ENCODE results near the gene CATSPER1. TPM values are rescaled to one million over a fixed set of nuclear protein-coding genes. Genes with fewer than 3 reads are reported as not detected.

The CATSPER1 gene
- total RNA-seq, 4 donors from 2014 or later, result 0.52 TPM; not detected in 3

GRCh38 chr11:66006891-66007176 is 19.4 kb downstream of the CATSPER1 start:
- Histone ChIP-seq H3K27me3 (peaks cover 0 to 5% (median 4%) of the 10 kb centered on the region in 4 donors), H3K27ac (replicated peaks in 1 of 4) (no peak overlapping the region), H3K9me3 (no peaks in the 10 kb centered on the region), H3K36me3 (peaks cover 0 to 28% (median 27%) of the 10 kb centered on the region in 4 donors), H3K4me1 (peaks cover 12 to 21% (median 15%) of the 10 kb centered on the region in 4 donors), H3K4me3 (no peak overlapping the region)
- intact Hi-C loops (cut with DNase I), result no loop called here
- no peak for DNase-seq (ENCODE audit: extremely low spot score)
- 84% methylated on average over 4 of the region's 4 CpGs for WGBS
- TF ChIP-seq POLR2AphosphoS5 (IDR thresholded peaks at IDR 0.05), result no peak
- TF ChIP-seq EP300 (IDR thresholded peaks at IDR 0.05), result no peak
- no peak for TF ChIP-seq POLR2A (IDR thresholded peaks at IDR 0.05; ENCODE audit: low read depth)
- TF ChIP-seq, protein P1, sequence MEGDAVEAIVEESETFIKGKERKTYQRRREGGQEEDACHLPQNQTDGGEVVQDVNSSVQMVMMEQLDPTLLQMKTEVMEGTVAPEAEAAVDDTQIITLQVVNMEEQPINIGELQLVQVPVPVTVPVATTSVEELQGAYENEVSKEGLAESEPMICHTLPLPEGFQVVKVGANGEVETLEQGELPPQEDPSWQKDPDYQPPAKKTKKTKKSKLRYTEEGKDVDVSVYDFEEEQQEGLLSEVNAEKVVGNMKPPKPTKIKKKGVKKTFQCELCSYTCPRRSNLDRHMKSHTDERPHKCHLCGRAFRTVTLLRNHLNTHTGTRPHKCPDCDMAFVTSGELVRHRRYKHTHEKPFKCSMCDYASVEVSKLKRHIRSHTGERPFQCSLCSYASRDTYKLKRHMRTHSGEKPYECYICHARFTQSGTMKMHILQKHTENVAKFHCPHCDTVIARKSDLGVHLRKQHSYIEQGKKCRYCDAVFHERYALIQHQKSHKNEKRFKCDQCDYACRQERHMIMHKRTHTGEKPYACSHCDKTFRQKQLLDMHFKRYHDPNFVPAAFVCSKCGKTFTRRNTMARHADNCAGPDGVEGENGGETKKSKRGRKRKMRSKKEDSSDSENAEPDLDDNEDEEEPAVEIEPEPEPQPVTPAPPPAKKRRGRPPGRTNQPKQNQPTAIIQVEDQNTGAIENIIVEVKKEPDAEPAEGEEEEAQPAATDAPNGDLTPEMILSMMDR (IDR thresholded peaks at IDR 0.05), result no peak

DNA sequence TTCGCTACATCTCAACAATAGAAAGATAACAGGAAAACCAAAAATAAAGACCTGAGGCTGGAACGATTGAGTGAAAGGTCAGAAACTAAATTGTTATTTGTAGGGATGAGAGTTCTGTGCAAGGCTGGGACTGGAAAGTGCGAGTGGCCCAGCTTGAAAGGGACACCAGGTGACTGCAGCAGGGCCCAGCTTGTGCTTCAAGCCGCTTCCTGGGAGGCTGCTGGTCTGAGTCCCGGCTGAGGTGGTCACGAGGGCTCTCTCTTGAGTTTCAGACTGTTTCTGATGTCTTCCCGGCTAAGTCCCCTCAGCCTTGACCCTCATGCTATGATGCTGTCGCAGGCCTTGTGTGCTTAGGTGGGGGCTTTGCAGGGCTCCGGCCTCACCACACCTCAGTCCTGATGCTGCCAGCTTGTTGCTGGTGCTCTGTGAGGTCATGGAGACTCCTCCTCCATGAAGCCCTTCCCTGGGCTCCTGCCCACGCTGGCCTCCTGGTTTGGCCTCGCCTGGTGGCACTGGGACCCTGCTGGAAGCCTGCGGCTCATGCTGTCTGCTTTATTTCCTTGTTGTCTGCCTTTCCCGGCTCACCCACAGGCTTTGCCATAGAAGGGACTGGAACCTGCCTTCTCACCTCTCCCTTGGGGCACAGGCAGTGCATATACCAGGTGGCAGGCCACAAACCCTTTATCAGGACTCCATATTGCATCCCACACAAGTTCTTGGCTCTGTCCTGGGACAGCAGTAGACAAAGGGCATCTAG is 20.0 kb downstream of the CATSPER1 start:
- no peak overlapping the region for H3K27ac ChIP-seq (replicated peaks in 1 of 4)
- no peaks in the 10 kb centered on the region for H3K9me3 ChIP-seq
- TF ChIP-seq POLR2AphosphoS5 (IDR thresholded peaks at IDR 0.05), result no peak
- no peak for TF ChIP-seq EP300 (IDR thresholded peaks at IDR 0.05)
- TF ChIP-seq, protein P1 (IDR thresholded peaks at IDR 0.05), result no peak
- TF ChIP-seq POLR2A (IDR thresholded peaks at IDR 0.05; ENCODE audit: low read depth), result no peak
- no peak for DNase-seq (ENCODE audit: extremely low spot score)
- H3K4me1 ChIP-seq, result peaks cover 8 to 20% (median 11%) of the 10 kb centered on the region in 4 donors
- peaks cover 0 to 28% (median 27%) of the 10 kb centered on the region in 4 donors for H3K36me3 ChIP-seq
- no peak overlapping the region for H3K4me3 ChIP-seq
- WGBS, result 76% methylated on average over 10 of the region's 13 CpGs
- H3K27me3 ChIP-seq, result peaks cover 0 to under 1% (median 0%) of the 10 kb centered on the region in 4 donors
- intact Hi-C loops (cut with DNase I), result no loop called here

DNA sequence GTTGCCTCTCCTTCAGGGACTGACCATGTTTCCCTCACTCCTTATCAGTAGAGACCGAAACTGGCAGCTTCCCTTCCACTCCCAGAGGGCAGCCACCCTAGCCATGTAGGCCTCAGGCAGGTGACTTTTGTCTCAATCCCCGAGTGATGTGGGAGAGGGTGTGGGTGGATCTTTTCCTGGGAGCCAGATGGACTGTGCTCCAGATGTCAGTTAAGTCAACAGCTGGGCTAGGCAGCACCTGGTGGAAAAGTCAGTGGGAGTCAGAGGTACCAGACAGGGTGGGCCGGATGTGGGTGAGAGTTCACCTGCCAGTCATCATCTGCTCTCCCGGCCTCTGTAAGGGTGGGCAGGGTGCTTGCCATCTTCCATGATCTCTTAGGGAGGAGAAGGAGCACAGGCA is 22.1 kb downstream of the CATSPER1 start:
- H3K27ac ChIP-seq (replicated peaks in 1 of 4), result no peak overlapping the region
- no peaks in the 10 kb centered on the region for H3K27me3 ChIP-seq
- no peak overlapping the region for H3K4me3 ChIP-seq
- intact Hi-C loops (cut with DNase I), result loop anchor here (5.0 kb wide), 2 partner anchors 42 to 117 kb away; partner anchors contain the start of genes FIBP and SART1
- peaks cover 20 to 38% (median 29%) of the 10 kb centered on the region in 4 donors for H3K4me1 ChIP-seq
- H3K9me3 ChIP-seq, result no peaks in the 10 kb centered on the region
- no peak for TF ChIP-seq POLR2AphosphoS5 (IDR thresholded peaks at IDR 0.05)
- TF ChIP-seq, protein P1 (IDR thresholded peaks at IDR 0.05), result no peak
- TF ChIP-seq EP300 (IDR thresholded peaks at IDR 0.05), result no peak
- TF ChIP-seq POLR2A (IDR thresholded peaks at IDR 0.05; ENCODE audit: low read depth), result no peak
- peaks cover 9 to 41% (median 40%) of the 10 kb centered on the region in 4 donors for H3K36me3 ChIP-seq
- WGBS, result 82% methylated on average over 2 of the region's 4 CpGs
- DNase-seq (ENCODE audit: extremely low spot score), result no peak

GRCh38 chr11:66003291-66003690 is 23.0 kb downstream of the CATSPER1 start:
- peak overlapping the region; percentile 86 to 95 (median 94) for H3K27ac ChIP-seq (replicated peaks in 1 of 4)

More at GRCh38 chr11:66003291-66003690, 23.0 kb downstream of the CATSPER1 start:
- Histone ChIP-seq H3K4me1 (peaks cover 20 to 38% (median 29%) of the 10 kb centered on the region in 4 donors), H3K36me3 (peaks cover 18 to 50% (median 48%) of the 10 kb centered on the region in 4 donors), H3K27me3 (no peaks in the 10 kb centered on the region), H3K4me3 (peak overlapping the region; percentile 69 to 93 (median 85)), H3K9me3 (no peaks in the 10 kb centered on the region)
- intact Hi-C loops (cut with DNase I), result loop anchor here (5.0 kb wide), 2 partner anchors 41 to 116 kb away; partner anchors contain the start of genes FIBP and SART1
- DNase-seq (ENCODE audit: extremely low spot score), result no peak
- TF ChIP-seq, protein P1 (IDR thresholded peaks at IDR 0.05), result no peak
- TF ChIP-seq POLR2AphosphoS5 (IDR thresholded peaks at IDR 0.05) (no peak), EP300 (IDR thresholded peaks at IDR 0.05) (no peak), POLR2A (IDR thresholded peaks at IDR 0.05; ENCODE audit: low read depth) (no peak)
- WGBS, result 72% methylated on average over 6 of the region's 6 CpGs

Measured in esophagus muscularis mucosa (tissue), 4 donors.